ENCODE data around the gene NBPF12.
"Not testable (repeated sequence)": the region's sequence is repeated elsewhere in the genome, so short reads cannot be mapped to it uniquely, and the experiment has no call there.

NBPF12 gene

GRCh38 chr1:146938242-146938902 lies at the start of gene NBPF12:
TSS of gene NBPF12 (plus strand) at chr1:146938324. CDS start at chr1:146960144, 21,820 bp downstream.
- FAIRE-seq, result not testable (repeated sequence)

GRCh38 chr1:146891355-146891754 lies 46.8 kb upstream of the NBPF12 start:
- not testable (repeated sequence) for FAIRE-seq

GRCh38 chr1:146892331-146892730 lies 45.8 kb upstream of the NBPF12 start:
- FAIRE-seq, result not testable (repeated sequence)

GRCh38 chr1:146907565-146908261 lies 30.4 kb upstream of the NBPF12 start:
- not testable (repeated sequence) for FAIRE-seq

GRCh38 chr1:146912975-146913374 lies 25.1 kb upstream of the NBPF12 start:
- not testable (repeated sequence) for FAIRE-seq

GRCh38 chr1:146920811-146921210 lies 17.3 kb upstream of the NBPF12 start:
- FAIRE-seq, result not testable (repeated sequence)

- not testable (repeated sequence) for FAIRE-seq
These were observed 15.5 kb upstream of the NBPF12 start for GRCh38 chr1:146922614-146923013.

- FAIRE-seq, result not testable (repeated sequence)
These were observed 14.0 kb upstream of the NBPF12 start for GRCh38 chr1:146924106-146924505.

- not testable (repeated sequence) for FAIRE-seq
These were observed 11.7 kb upstream of the NBPF12 start for GRCh38 chr1:146926413-146926812.

GRCh38 chr1:146930225-146930624 lies 7.9 kb upstream of the NBPF12 start:
- FAIRE-seq, result not testable (repeated sequence)

GRCh38 chr1:146934390-146935223 lies 3.5 kb upstream of the NBPF12 start:
- not testable (repeated sequence) for FAIRE-seq

- not testable (repeated sequence) for FAIRE-seq
These were observed 662 bp upstream of the NBPF12 start for GRCh38 chr1:146937462-146937861.

- FAIRE-seq, result not testable (repeated sequence)
These were observed 1.0 kb downstream of the NBPF12 start for GRCh38 chr1:146938927-146939786.

- FAIRE-seq, result not testable (repeated sequence)
These were observed 2.2 kb downstream of the NBPF12 start for GRCh38 chr1:146940293-146940692.

GRCh38 chr1:146943342-146943886 lies 5.3 kb downstream of the NBPF12 start:
- FAIRE-seq, result not testable (repeated sequence)

GRCh38 chr1:146948127-146948526 lies 10.0 kb downstream of the NBPF12 start:
- not testable (repeated sequence) for FAIRE-seq

- not testable (repeated sequence) for FAIRE-seq
These were observed 26.2 kb downstream of the NBPF12 start for GRCh38 chr1:146964340-146964739.

GRCh38 chr1:146966351-146966750 lies 28.2 kb downstream of the NBPF12 start:
- not testable (repeated sequence) for FAIRE-seq

GRCh38 chr1:146970656-146971055 lies 32.5 kb downstream of the NBPF12 start:
- FAIRE-seq, result not testable (repeated sequence)

GRCh38 chr1:146972681-146973080 lies 34.6 kb downstream of the NBPF12 start:
- FAIRE-seq, result not testable (repeated sequence)

GRCh38 chr1:146985855-146986254 lies 47.7 kb downstream of the NBPF12 start:
- not testable (repeated sequence) for FAIRE-seq

GRCh38 chr1:146986450-146986849 lies 48.3 kb downstream of the NBPF12 start:
- not testable (repeated sequence) for FAIRE-seq
